Activated gamma-delta T cell (primary cell): Measurements from ENCODE around the gene TEX44.
"Not testable (repeated sequence)": the region's sequence is repeated elsewhere in the genome, so short reads cannot be mapped to it uniquely, and the experiment has no call there.

ENCODE experiments used
- DNase-seq: peaks from one replicate; lab custom pipeline; 2025; lab: John Stamatoyannopoulos, UW

Gene TEX44

DNA sequence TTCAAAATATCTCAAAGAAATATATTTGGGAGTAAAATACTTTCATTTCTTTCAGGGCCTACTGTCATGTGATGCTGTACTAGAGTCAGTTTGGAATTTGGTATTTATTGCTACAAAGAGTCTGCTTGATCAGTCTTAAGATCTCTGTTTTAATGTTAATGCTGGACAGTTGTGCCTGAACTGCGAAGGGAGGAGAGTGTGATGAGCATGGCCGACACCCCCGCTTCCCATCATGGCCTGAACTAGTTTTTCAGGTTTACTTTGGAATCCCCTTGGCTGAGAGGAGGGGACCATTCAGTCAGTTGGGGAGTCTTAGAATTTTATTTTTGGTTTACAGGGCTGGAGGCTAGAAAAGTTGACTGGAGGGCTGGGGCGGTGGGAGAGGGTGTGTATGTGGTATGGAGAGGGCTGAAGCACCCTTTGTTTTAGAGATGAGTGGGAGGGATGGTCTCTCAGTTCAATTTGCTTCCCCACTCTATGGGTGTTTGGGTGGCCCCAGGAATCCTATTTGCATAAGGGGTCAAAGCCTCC lies 20.9 kb upstream of the TEX44 start:
- DNase-seq, result no peak

DNA sequence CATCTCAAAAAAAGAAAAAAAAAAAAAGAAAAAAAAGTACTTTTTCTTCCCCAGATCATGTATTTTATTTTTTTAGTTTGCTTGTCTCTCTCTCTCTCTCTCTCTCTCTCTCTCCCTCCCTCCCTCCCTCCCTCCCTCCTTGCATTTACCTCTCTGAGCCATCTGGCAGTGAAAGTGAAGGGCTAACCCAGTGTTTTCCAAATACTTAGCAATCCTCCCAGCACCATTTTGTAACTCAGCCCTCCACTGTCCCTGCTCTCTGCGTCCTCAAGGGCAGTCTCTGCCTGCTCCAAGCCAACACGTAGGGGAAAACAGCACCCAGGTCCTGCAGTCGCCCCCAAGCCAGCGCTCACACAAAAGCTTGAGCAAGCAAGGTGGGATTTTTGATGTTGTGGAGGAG lies 19.6 kb upstream of the TEX44 start:
- DNase-seq, result no peak

DNA sequence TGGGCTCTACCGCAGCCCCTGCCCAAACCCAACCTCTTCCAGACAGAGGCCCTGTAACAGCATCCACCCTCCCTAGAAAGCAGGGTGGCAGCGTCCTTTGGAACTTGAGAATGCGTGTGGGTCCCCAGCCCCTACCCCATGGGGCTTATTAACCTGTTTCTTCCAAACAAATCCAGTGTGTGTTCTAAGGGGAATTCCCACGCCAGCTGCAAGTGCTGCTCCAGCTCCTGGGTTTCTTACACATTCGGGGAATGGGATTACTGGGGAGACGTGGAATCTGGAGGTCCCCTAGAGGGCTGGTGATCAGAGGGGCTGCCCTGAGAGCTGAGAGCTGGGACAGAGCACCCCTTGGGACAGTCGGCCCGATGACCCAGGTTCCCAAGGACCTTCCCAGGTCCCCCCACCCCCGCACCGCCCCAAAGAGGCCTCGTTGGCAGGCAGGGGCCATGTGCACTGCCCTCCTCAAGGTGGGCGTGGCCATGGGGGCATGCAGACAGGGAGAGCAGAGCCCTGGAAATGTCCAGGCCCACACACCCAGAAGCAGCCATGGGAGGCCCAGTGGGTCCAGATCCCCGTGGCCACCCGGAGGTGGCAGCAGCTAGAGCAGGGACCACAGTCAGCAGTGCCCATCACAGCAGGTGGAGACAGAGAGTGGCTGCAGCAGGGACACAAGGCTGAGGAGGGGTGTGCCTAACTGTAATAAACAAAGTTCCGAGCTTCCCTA lies 18.8 kb upstream of the TEX44 start:
- no peak for DNase-seq

DNA sequence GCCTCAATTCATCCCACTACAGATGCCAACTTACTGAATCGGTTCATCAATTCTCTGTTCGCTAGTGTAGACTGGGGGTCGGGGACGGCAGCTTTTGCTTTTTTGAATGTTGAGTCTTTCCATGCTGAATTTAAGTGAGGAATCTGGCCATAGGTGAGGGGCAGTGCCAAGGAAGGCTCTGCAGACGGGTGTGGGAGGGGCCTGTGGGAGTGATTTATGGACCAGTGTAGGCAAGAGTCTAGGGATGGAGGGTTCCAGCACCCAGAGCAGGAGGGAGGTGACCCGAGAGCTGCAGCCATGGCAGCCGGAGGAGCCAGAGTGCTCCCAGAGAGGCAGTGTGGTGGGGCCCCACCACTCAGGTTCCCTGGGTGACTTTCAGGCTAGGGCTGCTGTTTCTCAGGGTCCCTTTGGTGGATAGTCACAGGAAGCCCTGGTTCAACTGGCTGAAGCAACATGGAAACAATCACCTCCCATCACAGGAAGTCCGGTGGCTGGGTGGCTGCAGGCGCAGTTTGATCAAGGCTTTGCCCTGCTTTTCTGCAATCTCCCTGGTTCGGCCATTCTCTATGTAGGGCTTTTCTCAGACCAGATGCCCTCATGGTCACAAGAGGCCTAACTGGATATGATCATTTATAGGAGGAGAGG lies 16.9 kb upstream of the TEX44 start:
- no peak for DNase-seq

DNA sequence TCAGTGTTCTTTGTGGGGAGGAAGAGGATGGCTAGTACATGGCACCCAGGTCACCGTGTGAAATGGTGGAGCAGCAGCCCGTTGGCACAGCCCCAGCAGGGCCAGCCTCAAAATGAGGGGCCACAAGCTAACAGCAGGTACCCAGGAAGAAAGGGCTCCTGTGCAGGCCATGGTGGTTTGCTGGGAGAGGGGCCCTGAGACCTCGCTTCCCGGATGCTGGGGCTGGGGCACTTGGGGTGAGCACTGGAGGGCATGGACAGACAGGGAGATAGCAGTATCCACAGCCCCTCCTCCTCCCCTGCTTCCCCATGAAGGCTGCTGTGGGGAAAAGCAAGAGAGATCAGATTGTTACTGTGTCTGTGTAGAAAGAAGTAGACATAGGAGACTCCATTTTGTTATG lies 16.2 kb upstream of the TEX44 start:
- no peak for DNase-seq

DNA sequence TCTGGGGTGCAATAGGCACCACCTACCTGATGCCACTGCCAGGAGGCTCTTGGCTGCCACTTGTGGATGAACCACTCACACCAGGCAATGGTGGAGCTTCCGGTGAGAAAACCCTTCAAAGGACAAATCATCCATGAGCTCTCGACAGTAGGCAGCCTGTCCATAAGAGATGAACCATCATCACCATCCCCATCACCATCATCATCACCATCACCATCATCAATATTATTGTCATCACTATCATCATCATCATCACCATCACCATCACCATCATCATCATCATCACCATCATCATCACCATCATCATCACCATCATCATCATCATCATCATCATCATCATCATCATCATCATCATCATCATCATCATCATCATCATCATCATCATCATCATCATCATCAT lies 14.0 kb upstream of the TEX44 start:
- not testable (repeated sequence) for DNase-seq

DNA sequence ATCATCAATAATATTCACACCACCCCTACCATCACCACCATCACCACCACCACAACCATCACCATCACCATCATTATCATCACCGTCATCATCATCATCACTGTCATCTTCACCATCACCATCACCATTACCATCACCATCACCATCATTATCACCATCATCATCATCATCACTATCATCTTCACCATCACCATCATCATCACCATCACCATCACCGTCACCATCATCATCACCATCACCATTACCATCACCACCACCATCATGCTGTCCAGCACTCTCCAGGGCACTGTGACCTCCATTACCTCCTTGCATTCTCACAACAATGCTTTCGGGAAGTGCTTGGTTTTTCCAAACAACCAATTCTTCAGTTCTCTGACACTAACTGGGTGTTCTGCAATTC lies 13.1 kb upstream of the TEX44 start:
- DNase-seq, result no peak

DNA sequence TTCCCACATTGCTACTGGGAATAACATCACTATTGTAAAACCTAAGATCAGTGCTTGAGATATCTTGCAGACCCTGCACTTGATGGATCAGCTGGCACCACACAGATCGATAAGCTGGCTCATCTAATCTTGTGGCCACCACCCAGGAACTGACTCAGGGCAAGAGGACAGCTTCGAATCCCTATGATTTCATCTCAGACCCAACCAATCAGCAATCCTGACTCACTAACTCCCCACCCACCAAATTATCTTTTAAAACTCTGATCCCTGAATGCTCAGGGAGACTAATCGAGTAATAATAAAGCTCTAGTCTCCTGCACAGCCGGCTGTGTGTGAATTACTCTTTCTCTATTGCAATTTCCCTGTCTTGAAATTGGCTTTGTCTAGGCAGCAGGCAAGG lies 11.3 kb upstream of the TEX44 start:
- DNase-seq, result no peak

DNA sequence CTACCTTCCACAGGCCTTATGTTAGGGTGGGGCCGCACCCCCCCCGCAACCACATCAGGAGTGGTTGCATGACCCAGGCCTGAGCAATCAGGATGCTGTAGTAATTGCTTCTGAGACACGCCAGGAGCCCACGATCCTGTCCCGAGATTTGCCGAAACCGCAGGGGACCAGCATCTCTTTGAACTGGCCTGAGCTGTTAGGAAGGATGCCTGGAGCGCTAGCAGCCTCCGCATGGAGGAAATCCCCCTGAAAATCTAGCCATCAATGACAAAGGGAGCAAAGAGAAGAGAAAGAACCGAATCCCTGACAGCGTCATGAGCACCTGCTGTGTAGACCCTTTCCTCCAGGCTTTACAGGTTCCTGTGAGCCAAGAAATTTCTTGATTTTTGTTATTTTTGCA lies 8.7 kb upstream of the TEX44 start:
- no peak for DNase-seq

DNA sequence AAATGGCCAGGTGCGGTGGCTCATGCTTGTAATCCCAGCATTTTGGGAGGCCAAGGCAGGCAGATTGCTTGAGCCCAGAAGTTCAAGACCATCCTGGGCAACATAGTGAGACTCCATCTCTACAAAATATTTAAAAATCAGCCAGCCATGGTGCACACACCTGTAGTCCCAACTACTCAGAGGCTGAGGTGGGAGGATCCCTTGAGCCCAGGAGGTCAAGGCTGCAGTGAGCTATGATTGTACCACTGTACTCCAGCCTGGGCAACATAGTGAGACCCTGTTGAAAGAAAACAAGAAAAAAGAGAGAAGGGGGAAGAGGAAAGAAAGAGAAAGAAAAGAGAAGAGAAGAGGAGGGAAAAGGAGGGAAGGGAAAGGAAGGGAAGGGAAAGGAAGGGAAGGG lies 4.9 kb upstream of the TEX44 start:
- not testable (repeated sequence) for DNase-seq

DNA sequence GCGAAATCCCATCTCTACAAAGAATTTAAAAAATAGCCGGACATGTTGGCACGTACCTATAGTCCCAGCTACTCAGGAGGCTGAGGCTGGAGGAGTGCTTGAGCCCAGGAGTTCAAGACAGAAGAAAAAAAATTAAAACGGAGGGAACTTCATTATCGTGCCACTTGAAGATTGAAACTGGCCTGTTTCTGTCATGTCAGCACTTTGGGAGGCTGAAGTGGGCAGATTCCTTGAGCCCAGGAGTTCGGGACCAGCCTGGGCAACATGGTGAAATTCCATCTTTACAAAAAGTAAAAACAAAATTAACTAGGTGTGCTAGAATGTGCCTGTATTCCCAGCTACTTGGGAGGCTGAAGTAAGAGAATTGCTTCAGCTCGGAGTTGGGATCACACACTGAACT lies 3.0 kb upstream of the TEX44 start:
- DNase-seq, result no peak

DNA sequence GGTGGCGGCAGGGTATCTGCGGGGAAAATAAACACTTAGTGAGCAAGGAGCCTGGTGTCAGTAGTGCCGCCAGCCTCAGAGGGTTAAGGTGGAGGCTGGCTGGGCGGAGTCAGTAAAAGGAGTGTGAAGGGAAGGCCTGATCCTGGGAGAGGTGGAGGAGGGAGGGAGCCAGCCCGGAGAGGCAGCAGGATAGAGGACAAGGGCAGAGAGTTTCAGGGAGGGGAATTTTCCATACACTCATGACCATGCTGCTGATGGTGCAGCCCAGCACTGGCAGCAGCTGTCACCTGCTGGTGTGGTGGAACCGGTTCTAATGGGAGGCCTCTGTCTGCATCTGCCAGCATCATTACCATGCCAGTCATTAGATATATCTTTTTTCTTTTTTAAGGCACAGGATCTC lies 2.0 kb upstream of the TEX44 start:
- no peak for DNase-seq

DNA sequence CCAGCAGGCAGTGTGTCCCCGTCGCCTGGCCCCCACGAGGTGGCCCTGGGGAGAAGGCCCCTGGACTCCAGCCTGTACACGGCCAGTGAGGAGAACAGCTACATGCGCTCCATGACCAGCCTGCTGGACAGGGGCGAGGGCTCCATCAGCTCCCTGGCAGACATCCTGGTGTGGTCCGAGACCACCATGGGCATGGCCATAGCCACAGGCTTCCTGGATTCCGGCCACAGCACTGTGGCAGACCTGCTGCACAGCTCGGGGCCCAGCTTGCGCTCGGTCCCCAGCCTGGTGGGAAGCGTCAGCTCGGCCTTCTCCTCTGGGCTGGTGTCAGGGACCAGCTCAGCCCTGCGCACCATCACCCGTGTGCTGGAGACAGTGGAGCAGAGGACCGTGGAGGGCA lies 1.0 kb downstream of the TEX44 start:
- no peak for DNase-seq

DNA sequence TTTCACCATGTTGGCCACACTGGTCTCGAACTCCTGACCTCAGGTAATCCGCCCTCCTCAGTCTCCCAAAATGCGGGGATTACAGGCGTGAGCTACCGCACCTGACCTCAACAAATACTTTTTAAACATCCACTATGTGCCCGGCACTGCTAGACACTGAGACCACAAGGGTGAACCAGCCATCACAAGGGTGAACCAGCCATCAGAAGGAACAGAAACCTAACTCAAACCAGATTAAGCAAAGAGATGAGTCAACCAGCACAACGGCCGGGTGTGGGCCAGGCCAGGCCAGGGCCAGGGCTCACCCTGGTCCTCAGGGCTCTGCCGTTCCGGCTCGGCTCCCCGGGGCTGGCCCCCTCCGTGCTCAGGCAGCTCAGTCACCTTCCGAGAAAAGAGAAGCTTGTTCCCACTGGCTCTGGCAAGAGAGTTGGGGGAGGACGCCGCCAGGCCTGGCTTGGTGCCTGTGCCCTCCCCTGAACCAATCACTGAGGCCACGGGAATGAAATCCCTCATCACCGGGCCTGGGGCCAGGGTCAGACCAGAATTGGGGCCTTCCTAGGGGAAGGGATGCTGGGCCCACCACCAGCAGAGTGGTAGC lies 4.4 kb downstream of the TEX44 start:
- no peak for DNase-seq

DNA sequence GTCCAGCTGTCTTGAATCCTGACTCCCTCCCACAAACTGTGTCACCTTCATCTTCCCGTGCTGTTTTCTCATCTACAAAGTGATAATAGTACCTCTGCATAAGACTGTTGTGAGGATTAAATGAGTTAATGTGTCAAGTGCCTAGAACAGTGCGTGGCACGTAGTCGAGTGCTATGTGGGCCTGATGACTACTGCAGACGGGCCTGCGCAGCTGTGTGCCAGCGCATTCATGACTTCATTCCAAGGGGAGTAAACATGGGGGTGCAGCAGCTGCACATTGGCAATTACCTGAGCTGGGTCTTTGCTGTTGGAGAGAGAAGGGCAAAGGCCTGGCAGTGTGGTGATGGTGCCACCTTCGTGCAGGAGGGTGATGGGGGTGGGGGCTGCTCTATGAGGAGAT lies 5.0 kb downstream of the TEX44 start:
- no peak for DNase-seq

DNA sequence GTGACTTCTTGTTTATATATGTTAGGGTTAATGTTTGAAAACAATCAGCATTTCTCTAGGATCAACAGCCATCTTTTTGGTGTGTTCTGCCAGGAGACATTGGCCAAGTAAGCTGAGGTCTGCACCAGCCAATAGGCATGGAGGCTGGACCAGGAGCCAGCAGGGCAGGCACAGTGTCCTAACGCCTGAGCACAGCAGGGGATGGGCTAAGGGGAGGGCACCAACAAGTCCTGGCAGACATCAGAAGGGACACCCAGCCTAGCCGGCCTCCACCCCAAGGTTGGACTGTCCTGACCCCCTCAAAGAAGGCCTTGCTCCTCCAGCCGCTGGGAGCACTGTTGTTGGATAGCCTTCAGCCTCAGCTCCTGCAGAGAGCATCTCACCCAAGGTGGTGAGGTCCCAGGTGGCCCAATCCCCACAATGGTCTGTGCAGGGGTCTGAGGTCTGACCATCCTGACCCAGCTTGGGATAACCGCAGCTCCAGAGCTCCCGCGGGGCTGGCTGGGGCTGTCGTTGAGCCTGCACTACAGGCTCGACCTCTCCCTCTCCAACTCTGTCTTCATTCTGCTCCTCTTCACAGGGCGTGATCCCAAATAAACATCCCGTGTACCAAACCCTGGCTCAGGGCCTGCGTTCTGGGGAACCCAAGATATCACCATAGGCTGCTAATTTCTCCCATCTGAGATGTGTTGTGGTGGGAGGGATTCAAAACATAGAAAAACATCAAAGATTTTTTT lies 8.1 kb downstream of the TEX44 start:
- no peak for DNase-seq

DNA sequence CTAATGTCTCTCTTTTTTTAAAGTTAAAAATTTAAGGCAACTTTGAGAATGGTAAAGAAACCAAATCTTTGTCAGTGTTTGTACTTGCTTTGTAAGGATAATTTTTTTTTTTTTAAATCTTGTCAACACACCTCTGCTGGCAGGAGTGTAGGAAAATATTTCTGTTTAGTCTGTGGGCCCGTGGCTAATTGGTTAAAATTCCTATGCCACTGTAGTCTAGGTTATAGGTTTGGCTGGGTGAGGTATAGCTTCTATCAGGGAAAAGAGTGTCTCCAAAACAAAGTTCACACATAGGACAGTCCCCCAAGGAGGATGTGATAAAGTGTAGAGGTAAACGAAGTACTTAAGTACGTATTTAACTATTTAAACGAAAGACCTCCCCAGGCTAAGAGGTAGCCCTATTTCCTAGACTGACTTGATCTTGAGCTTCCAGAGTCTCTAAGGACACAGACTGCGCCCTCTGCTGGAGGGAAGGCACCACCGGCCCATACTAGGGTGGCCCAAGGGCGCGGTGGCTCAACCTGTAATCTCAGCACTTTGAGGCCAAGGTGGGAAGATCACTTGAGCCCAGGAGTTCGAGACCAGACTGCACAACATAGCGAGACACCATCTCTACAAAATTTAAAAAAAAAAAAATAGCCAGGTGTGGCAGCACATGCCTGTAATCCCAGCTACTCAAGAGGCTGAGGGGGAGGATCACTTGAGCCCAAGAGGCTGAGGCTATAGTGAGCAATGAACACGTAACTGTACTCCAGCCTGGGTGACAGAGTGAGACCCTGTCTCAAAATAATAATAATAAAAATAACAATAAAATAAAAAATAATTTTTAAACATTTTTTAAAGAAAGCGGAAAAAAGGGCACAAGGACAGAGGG lies 8.9 kb downstream of the TEX44 start:
- DNase-seq, result peak; percentile 27

DNA sequence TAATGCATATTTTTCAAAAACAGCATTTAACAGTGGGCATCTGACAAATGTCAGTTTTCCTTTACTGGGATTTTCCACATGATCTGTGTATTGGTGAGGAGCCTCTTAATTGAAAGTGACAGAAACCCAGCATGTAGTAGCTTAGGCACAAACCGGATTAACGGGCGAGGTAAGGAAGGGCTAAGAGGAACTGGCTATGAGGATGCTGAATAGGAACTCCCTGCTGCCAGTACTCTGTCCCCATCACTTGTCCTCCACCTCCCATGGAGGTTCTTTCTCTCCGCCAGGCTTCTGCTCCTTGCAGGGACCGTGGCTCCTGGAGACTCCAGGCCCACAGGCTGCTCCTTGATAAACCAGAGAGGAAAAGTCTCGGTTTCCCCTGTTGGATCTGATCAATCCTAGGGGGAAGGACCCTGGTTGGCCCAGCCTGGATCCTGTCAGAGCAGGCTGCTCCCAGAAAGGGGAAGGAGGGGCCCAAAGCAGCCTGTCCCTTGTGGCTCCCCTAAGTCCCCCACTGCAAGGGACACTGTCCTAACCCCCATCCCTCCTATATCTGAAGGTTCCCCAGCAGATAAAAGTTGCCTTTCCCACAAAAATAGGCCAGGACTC lies 10.3 kb downstream of the TEX44 start:
- no peak for DNase-seq

DNA sequence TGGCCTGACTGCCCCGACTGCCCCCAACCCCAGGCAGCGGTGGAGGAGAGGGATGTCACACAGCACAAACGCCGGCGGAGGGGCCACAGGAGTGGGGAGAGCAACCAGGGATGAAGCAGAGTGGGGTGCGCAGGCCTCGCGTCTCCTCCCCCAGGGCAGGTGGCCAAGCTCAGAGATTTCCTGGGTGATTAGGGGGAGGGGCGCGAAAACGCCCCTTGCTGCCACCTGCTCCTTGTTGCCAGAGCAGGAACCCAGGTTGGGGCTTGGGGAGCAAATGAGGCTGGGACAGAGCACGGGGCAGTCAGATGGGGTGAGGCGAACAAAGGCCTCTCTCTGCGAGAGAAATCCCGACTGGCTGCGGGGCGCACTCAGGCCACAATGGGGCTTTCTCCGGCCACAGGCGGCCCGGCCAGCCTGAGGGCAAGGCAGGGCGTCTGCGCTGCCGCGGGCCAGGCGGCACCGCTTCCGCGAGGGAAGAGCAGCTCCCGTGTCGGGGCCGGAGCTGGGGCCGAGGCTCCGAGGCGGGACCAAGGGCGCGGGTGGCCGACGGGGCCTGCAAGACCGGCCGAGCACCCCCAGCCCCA lies 11.5 kb downstream of the TEX44 start:
- no peak for DNase-seq

DNA sequence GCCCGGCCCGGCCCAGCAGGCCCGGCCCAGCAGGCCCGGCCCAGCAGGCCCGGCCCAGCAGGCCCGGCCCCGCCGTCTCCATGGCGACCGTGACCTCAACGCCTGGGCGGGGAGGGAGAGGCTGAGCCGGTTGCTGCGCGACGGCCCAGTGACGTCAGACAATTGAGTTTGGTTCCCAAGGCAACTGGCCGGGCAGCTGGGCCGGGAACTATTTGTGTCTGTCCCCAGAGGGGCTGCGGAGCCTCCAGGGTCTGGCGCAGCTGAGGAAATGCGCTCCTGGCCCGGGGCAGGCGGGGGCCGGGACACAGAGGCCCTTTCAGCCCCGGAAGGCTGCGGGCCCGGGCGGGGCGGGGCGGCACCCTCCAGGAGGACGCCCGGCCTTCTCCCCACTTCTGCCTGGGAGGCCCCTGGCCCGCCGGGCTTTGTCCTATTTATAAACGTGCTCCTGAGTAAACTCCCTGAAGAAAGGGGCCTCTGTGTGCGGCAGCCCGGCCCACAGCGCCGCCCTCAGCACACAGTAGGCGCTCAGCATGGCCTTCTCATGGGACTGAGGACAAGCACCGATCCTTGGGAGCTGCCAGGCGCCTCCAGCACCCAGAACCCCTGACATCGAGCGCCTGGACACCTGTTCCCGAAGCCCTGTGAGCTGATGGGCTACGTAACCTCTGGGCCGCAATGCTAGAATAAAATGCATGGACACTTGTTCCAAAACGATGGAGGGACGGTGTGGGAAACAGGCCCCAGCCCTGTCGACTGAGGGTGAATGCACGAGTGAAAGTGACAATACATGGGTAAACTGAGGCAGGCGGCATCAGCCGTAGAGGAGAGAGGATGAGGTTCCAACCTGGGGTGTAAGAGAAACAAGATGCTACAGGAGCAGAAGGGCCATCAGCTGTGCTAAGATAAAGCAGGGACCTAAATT lies 12.3 kb downstream of the TEX44 start:
- peak; percentile 87 for DNase-seq
